Subcutaneous abdominal adipose tissue (tissue), 5 donors: ENCODE data around the gene GPX7.

Experiments
- H3K27ac ChIP-seq: one replicate; pipeline ENCODE4 v1.7.0; 2013; ENCODE audit warnings: low read depth, mild to moderate bottlenecking, inconsistent platforms, low read length, moderate library complexity
- H3K27me3 ChIP-seq, 5 donors: one replicate each; pipeline ENCODE4 v1.7.0; 2013; ENCODE audit warnings: low read length in 5 of 5, inconsistent platforms in 1 of 5; ENCODE audit not compliant: control insufficient read depth in 5 of 5, insufficient read depth in 4 of 5
- H3K36me3 ChIP-seq, 5 donors: one replicate each; pipeline ENCODE4 v1.7.0; 2013; ENCODE audit warnings: low read length in 5 of 5; ENCODE audit not compliant: control insufficient read depth in 5 of 5, insufficient read depth in 5 of 5
- H3K4me1 ChIP-seq, 5 donors: one replicate each; pipeline ENCODE4 v1.7.0; 2013; ENCODE audit warnings: low read length in 5 of 5, mild to moderate bottlenecking in 3 of 5, moderate library complexity in 1 of 5; ENCODE audit not compliant: control insufficient read depth in 5 of 5, insufficient read depth in 5 of 5
- H3K4me3 ChIP-seq, 5 donors: one replicate each; pipeline ENCODE4 v1.7.0; 2013; ENCODE audit warnings: low read length in 5 of 5, low read depth in 1 of 5
- H3K9ac ChIP-seq, 5 donors: one replicate each; pipeline ENCODE4 v1.7.0; 2013; ENCODE audit warnings: low read length in 5 of 5, mild to moderate bottlenecking in 4 of 5, moderate library complexity in 3 of 5
- H3K9me3 ChIP-seq, 5 donors: one replicate each; pipeline ENCODE4 v1.7.0; 2013; ENCODE audit warnings: low read length in 5 of 5; ENCODE audit not compliant: control insufficient read depth in 5 of 5
- donor health status: healthy.
- donor health status: healthy.
- donor health status: healthy.
- donor health status: healthy.
- donor health status: healthy.

Gene GPX7

DNA sequence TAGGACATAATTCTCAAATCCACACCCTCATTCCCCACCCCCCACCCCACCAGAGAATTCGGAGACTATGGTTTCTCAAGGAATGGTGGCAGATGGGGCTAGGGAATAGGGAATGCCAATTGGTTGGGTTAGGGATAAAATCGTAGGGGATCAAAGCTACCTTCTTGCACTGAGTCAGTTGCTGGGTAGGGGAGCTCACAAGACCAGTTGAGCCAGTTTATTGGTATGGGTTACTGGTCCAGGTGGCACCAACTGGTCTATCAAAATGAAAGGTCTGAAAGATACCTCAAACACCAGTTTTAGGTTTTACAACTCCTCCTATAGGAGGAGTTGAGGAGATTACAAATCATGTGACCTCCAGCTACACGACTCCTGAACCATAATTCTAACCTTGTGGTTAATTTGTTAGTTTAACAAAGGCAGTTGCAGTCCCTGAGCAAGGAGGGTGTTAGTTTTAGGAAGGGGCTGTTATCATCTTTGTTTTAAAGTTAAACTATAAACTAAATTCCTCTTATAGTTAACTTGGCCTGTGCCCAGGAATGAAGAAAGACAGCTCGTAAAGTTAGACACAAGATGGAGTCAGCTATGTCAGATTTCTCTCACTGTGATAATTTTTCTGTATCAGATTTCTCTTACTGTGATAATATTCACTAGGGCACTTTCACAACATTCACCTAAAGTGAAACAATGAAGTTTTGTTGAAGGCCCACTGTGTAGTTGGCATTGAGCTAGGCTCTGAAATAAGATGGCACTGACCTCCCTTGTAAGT is 33.3 kb downstream of the GPX7 start:
- Histone ChIP-seq H3K27me3 (peaks cover 19 to 29% (median 21%) of the 10 kb centered on the region in 5 donors), H3K27ac (no peak overlapping the region), H3K9ac (no peak overlapping the region), H3K9me3 (peaks cover 0 to 4% (median 0%) of the 10 kb centered on the region in 5 donors), H3K4me1 (peaks cover 0 to 24% (median 12%) of the 10 kb centered on the region in 5 donors), H3K4me3 (no peak overlapping the region), H3K36me3 (no peaks in the 10 kb centered on the region)

- Histone ChIP-seq H3K9ac (no peak overlapping the region), H3K4me3 (no peak overlapping the region), H3K36me3 (no peaks in the 10 kb centered on the region), H3K9me3 (peaks cover 0 to 4% (median 0%) of the 10 kb centered on the region in 5 donors), H3K27ac (no peak overlapping the region), H3K4me1 (peaks cover 0 to 24% (median 12%) of the 10 kb centered on the region in 5 donors), H3K27me3 (peaks cover 12 to 24% (median 19%) of the 10 kb centered on the region in 5 donors)
Measured at GRCh38 chr1:52636721-52637695, 34.8 kb downstream of the GPX7 start.

GRCh38 chr1:52637946-52638345 is 35.8 kb downstream of the GPX7 start:
- no peak overlapping the region for H3K4me3 ChIP-seq
- H3K9ac ChIP-seq, result no peak overlapping the region
- no peak overlapping the region for H3K27ac ChIP-seq
- peaks cover 0 to 4% (median 0%) of the 10 kb centered on the region in 5 donors for H3K9me3 ChIP-seq
- H3K36me3 ChIP-seq, result no peaks in the 10 kb centered on the region
- peaks cover 0 to 17% (median 6%) of the 10 kb centered on the region in 5 donors for H3K4me1 ChIP-seq
- peaks cover 8 to 15% (median 13%) of the 10 kb centered on the region in 5 donors for H3K27me3 ChIP-seq

DNA sequence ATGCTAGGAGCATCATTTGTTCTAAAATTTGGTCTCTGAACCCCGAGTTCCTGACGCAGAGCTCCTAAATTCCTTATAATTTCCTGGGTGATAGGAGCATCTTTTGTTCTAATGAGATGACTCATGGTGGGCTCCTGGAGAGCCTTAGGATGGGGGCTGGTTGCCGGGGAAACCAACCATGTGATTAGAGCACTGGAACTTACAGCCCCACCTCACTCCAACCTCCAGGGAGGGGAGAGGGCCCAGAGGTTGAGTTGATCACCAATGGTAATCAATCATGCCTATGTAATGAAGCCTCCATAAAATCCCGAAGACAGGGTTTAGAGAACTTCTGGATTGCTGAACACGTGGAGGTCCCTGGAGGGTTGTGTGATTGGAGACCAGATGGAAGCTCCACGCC is 38.5 kb downstream of the GPX7 start:
- Histone ChIP-seq H3K4me1 (peaks cover 0 to 11% (median 0%) of the 10 kb centered on the region in 5 donors), H3K36me3 (no peaks in the 10 kb centered on the region), H3K27me3 (no peaks in the 10 kb centered on the region), H3K4me3 (no peak overlapping the region), H3K27ac (no peak overlapping the region), H3K9ac (no peak overlapping the region), H3K9me3 (no peaks in the 10 kb centered on the region)

DNA sequence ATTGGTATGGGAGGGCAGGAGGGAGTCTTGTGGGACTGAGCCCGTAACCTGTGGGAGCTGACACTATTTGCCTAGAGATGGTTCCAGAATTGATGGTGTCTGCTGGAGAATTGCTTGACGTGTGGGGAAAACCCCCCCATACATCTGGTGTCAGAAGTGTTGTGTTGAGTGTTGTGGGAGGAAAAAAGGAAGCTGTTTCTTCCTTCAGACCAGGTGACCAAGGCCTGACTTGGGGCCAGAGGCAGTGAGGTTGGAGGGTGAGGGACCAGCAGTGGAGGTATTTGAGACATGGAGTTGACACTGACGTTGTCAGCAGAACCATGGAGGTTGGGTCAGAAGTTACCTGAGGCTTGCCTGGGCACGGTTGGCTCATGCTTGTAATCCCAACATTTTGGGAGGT is 39.1 kb downstream of the GPX7 start:
- H3K4me3 ChIP-seq, result no peak overlapping the region
- H3K4me1 ChIP-seq, result peaks cover 0 to 11% (median 0%) of the 10 kb centered on the region in 5 donors
- H3K9me3 ChIP-seq, result no peaks in the 10 kb centered on the region
- no peaks in the 10 kb centered on the region for H3K27me3 ChIP-seq
- H3K9ac ChIP-seq, result no peak overlapping the region
- no peak overlapping the region for H3K27ac ChIP-seq
- no peaks in the 10 kb centered on the region for H3K36me3 ChIP-seq

GRCh38 chr1:52645261-52645660 is 43.1 kb downstream of the GPX7 start:
- H3K4me1 ChIP-seq, result no peaks in the 10 kb centered on the region
- H3K27me3 ChIP-seq, result no peaks in the 10 kb centered on the region
- no peak overlapping the region for H3K27ac ChIP-seq
- H3K9ac ChIP-seq, result no peak overlapping the region
- H3K9me3 ChIP-seq, result no peaks in the 10 kb centered on the region
- H3K4me3 ChIP-seq, result no peak overlapping the region
- H3K36me3 ChIP-seq, result no peaks in the 10 kb centered on the region

GRCh38 chr1:52651904-52652303 is 49.7 kb downstream of the GPX7 start:
- no peak overlapping the region for H3K9ac ChIP-seq
- H3K27ac ChIP-seq, result no peak overlapping the region
- H3K4me3 ChIP-seq, result no peak overlapping the region
- no peaks in the 10 kb centered on the region for H3K36me3 ChIP-seq
- H3K9me3 ChIP-seq, result no peaks in the 10 kb centered on the region
- no peaks in the 10 kb centered on the region for H3K27me3 ChIP-seq
- H3K4me1 ChIP-seq, result no peaks in the 10 kb centered on the region

- H3K9ac ChIP-seq, result no peak overlapping the region
- no peaks in the 10 kb centered on the region for H3K36me3 ChIP-seq
- no peaks in the 10 kb centered on the region for H3K4me1 ChIP-seq
- no peak overlapping the region for H3K4me3 ChIP-seq
- H3K27ac ChIP-seq, result no peak overlapping the region
- no peaks in the 10 kb centered on the region for H3K9me3 ChIP-seq
- H3K27me3 ChIP-seq, result no peaks in the 10 kb centered on the region
Measured at GRCh38 chr1:52653207-52653849, 51.2 kb downstream of the GPX7 start.

GRCh38 chr1:52654063-52654462 is 51.9 kb downstream of the GPX7 start:
- H3K9me3 ChIP-seq, result no peaks in the 10 kb centered on the region
- no peak overlapping the region for H3K9ac ChIP-seq
- H3K27ac ChIP-seq, result no peak overlapping the region
- no peaks in the 10 kb centered on the region for H3K27me3 ChIP-seq
- no peak overlapping the region for H3K4me3 ChIP-seq
- no peaks in the 10 kb centered on the region for H3K4me1 ChIP-seq
- no peaks in the 10 kb centered on the region for H3K36me3 ChIP-seq
